A549 treated with GW870086 at 1 μM for 4 hours (cell line): ENCODE data around the gene RASSF5. TPM values are rescaled to one million over a fixed set of nuclear protein-coding genes. Genes with fewer than 3 reads are reported as not detected.

Experiments
- total RNA-seq: library from RNA; stranded (reverse); fragments of 200-300 nt; extraction: Qiagen RNA extraction; gene quantifications from 5 replicates; pipeline ENCODE4 v1.2.3, GENCODE V29; 2022; ENCODE audit warnings: low read depth

The RASSF5 gene
- total RNA-seq, result 1.1 to 1.2 TPM (median 1.1 TPM) in 5 replicates

GRCh38 chr1:206507284-206508129 is at the start of gene RASSF5:
TSS of gene RASSF5 (plus strand) at chr1:206507531. CDS start at chr1:206507603, 72 bp downstream.

GRCh38 chr1:206469933-206470691 is 37.2 kb upstream of the RASSF5 start, which contains the start of gene IKBKE:
TSS of gene IKBKE (plus strand) at chr1:206470476. CDS start at chr1:206473228, 2,752 bp downstream.

GRCh38 chr1:206612129-206612876 is 105.0 kb downstream of the RASSF5 start, which contains the start of gene EIF2D:
TSS of gene EIF2D (minus strand) at chr1:206612465. CDS start at chr1:206612342, 123 bp downstream.

GRCh38 chr1:206635080-206635977 is 128.0 kb downstream of the RASSF5 start, which contains the start of gene DYRK3:
TSS of gene DYRK3 (plus strand) at chr1:206635536. CDS start at chr1:206635704, 168 bp downstream.

Other genes with a start within 250 kb of the RASSF5 start
- gene IKBKE, start 37.1 kb upstream of the RASSF5 start, total RNA-seq, result 6.0 to 7.7 TPM (median 6.9 TPM) in 5 replicates
- 30.8 to 35.7 TPM (median 34.9 TPM) in 5 replicates for gene EIF2D, start 104.9 kb downstream of the RASSF5 start, total RNA-seq
- gene DYRK3, start 128.0 kb downstream of the RASSF5 start, total RNA-seq, result 8.1 to 10.7 TPM (median 9.7 TPM) in 5 replicates
- gene MAPKAPK2, start 177.4 kb downstream of the RASSF5 start, total RNA-seq, result 71.9 to 87.9 TPM (median 84.8 TPM) in 5 replicates